Epidermal melanocyte (primary cell): ENCODE measurements around the gene DCDC2C.

Experiments used
- DNase-seq: peaks from one replicate; pipeline ENCODE4 v3.0.0; 2011; ENCODE audit warnings: low spot score; ENCODE audit not compliant: insufficient read length

The DCDC2C gene

GRCh38 chr2:3672861-3673678, 30.3 kb upstream of the DCDC2C start:
- no peak for DNase-seq

DNA sequence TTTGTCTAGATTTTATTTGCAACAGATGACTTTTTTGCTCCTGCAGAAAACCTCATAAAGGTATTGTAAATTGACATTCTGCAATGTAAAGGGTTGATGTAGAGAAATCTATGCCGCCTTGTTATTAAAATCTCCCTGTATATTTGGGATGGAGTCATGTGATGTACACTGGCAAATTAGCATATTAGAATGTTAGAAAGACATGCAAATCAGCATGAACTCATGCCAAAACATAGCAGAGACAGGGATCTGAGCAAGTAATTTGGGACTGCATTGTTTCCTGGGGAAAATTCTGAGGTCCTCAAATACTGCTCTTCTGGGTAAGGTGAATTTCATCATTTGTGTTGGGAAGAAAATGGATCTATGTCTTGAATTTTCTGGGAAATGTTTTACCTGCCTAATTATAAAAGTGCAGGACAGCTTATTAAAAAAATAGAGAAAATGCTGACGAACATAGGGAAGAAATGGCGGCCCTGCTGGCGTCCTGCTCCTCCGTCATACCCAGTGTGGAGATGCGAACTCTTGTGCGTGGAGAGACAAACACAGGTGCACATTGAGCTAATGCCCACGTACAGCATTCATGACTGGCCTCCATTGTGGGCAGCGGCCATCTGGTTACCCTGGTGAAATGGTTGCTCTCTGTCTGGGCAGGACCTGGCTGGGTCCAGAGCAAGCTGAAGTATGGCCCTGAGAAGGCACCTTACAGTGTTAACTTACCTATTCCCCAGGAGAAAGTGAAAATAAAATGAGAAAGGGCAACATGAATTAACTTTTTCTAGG, 29.1 kb upstream of the DCDC2C start:
- DNase-seq, result no peak

GRCh38 chr2:3675687-3676086, 27.7 kb upstream of the DCDC2C start:
- DNase-seq, result no peak

GRCh38 chr2:3677436-3677835, 25.9 kb upstream of the DCDC2C start:
- DNase-seq, result no peak

- no peak for DNase-seq
Measured at GRCh38 chr2:3678212-3678611, 25.2 kb upstream of the DCDC2C start.

- no peak for DNase-seq
Measured at GRCh38 chr2:3679180-3679579, 24.2 kb upstream of the DCDC2C start.

GRCh38 chr2:3679616-3680393, 23.6 kb upstream of the DCDC2C start:
- DNase-seq, result no peak

DNA sequence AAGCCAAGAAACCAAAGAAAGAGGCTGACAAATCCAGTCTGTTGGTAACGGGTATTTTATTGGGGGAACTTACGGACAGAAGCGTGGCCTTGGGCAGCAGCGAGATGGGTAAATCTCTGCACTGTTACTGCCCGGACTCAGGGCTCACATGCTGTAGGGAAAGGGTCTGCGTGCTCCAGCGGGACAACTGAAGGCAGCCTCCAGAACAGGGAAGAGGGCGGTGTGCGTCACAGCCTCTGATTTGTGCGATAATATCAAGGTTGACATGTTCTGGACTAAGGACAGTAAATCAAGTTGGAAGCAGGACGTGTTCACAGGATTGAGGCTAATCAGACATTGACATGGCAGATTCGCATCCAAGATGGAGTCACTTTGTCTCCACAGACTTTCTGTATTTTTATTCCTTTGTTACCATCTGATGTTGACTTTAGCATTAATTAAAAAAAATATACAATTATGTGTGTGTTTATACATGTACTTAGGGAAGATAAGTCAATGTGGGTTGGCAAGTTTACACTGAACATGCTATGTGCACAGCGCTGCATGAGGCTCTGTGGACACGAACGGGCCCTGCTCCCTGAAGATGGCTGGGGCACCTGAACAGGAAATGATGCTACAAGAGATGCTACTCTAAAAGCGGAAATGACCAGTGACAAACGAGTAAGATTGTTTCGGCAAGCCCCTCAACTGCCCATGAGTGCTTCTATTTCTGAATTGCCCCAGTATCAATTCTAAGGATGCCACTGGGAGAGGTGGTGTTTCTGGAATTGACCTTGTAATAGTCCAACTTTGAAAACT, 22.6 kb upstream of the DCDC2C start:
- no peak for DNase-seq

DNA sequence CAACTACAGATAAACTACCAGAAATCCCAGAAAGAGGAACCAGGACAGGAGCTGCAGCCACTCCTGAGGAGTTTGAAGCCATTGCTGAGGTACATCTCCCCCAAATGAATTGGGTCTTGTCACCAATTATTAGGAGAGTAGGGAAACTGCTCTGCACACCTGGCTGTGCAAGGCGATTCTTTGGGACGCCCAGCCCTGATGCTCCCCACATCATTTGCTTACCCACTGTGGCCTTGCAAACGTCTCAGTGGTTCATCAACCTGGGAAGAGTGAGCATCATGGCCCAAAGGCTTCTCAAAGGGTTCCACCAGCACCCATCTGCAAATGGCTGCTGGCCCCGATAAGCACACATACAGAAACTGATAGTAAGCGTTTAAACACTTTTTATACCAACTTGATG, 21.8 kb upstream of the DCDC2C start:
- no peak for DNase-seq

DNA sequence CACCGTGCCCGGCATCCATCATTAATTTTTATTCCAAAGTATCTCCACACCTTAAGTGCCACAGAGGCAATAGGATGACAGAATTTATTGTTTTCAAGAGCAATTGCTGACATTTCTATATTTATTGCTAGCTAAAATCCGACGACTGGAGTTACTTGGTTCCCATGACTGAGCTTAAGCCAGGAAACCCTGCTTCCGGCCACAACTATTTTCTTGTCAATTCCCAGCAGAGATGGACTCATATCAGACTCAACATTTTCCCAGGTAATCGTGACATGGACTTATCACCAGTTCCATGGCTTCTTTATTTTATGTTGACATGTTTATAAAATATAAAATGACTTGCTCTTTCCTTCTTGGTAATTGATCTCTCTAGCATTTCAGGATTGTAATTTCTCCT, 20.6 kb upstream of the DCDC2C start:
- no peak for DNase-seq

GRCh38 chr2:3683748-3684454, 19.5 kb upstream of the DCDC2C start:
- DNase-seq, result no peak

DNA sequence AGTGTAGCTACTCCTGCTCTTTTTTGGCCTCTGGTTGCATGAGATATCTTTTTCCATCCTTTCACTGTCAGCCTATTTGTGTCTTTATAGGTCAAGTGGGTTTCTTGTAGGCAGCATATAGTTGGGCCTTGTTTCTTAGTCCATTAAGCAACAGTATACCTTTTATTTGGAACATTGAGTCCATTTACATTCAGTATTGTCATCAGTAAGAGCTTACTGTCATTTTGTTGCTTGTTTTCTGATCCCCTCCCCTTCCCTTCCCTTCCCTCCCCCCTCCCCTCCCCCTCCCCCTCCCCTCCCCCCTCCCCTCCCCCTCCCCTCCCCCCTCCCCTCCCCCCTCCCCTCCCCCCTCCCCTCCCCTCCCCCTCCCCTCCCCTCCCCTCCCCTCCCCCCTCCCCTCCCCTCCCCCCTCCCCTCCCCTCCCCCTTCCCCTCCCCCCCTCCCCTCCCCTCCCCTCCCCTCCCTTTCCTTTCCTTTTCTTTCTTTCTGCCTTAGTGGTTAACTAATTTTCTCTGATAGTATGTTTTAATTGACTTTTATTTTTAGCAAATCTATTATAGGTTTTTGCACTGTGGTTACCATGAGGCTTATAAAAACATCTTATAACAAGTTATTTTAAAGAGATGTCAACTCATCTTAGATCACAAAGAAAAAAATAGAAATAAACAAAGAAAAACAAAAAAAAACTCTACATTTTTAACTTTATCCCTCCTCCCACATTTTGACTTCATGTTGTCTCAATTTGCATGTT, 13.2 kb upstream of the DCDC2C start:
- DNase-seq, result no peak

DNA sequence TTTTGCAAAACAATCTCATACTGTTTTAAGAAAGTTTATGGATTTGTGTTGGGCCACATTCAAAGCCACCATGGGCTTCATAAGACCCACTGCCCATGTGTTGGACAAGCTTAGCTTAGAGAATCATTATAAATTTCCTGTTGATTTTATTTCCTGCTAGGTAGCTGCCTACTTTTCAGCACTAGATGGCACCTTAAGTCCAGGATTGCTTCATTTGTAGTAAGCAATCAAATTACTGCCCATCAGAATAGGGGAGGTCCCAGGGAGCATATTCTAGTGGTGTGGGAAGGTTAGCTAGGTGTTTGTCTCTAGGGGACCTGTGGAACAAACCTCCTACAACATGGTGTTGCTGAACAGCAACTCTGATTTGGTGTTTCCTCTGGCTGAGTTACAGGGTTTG, 11.0 kb upstream of the DCDC2C start:
- no peak for DNase-seq

- DNase-seq, result no peak
Measured at GRCh38 chr2:3696545-3696944, 6.8 kb upstream of the DCDC2C start.

DNA sequence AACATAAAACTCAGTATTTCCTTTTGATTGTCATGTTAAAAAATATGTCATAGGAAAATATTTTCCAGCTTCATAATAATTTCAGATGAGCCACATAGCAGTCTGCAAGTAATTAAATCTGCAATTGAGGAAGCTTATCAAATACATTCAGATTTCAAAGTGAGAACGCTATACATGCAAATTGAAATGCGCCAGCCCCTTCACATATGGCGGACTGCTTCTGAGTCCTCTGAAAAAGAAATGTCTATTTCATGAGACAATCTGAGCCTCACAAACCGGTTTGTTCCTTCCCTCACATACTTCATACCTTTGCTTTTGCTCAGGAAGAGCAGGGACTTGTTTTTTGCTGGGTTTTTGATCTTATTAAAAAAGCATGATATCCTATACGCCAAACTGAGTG, 2.3 kb upstream of the DCDC2C start:
- no peak for DNase-seq

DNA sequence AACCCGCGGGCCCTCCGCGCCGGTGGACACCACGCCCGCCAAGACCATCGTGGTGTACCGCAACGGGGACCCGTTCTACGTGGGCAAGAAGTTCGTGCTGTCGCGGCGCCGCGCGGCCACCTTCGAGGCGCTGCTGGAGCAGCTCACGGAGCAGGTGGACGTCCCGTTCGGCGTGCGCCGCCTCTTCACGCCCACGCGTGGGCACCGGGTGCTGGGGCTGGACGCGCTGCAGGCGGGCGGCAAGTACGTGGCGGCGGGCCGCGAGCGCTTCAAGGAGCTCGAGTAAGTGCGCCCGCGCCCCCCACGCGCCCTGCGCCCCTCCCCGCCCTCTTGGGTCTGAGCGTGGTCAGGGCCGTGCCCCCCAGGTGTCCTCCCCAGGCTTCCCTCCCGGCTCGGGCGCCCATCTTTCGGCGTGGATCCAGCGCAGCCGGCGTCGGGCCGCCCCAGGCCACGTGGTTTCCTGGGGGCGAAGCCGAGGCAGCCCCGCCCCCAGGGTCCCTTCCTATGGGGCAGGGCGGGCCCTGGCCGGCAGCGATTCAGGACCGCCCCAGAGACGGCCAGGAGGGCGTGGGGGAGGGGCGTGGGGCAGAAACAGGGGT, 481 bp downstream of the DCDC2C start:
- no peak for DNase-seq

DNA sequence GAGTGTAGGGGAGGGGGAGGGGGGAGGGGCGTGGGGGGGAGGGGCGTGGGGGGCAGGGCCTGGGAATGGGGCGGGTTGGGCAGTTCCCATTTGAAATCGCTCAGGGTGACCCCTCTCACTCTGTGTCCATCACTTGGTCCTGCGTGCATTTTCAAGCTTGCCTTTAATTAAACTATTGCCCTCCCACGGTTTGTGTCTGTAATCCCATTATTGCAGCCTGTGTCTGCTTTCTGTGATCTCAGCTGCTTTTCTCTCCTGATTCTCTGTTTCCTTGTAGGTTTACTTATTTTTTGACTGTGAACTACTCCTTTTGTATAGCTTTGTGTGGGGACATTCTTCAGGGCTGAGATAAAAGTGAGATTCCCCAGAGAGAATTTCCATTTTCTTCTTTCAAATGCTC, 1.3 kb downstream of the DCDC2C start:
- no peak for DNase-seq

GRCh38 chr2:3705782-3706181, 2.4 kb downstream of the DCDC2C start:
- DNase-seq, result no peak

- no peak for DNase-seq
Measured at GRCh38 chr2:3706892-3707291, 3.5 kb downstream of the DCDC2C start.
